ENCODE data around the gene RAP1GAP2. TPM values are rescaled to one million over a fixed set of nuclear protein-coding genes. Genes with fewer than 3 reads are reported as not detected.

Gene RAP1GAP2
- total RNA-seq, 2 donors from 2014 or later, result 3.6 to 6.0 TPM

DNA sequence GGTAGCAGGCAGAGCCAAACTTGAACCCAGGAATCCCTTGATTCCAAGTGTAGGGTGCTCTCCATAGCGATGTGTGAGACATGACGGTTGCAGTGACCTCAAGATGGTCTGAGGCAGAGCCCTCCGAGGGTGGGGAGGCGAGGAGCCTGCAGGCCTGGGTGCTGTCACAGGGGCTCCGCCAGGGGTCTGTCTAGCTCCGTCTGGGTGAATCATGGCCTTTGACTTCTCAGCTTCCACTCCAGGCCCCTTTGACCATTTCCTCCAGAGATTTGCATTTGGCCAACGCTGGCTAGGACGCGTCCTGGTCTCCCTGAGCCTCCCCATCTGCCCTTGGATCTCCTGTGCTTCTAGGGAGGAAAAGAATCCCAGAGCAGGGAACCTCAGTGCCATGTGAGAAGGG lies 104.6 kb downstream of the RAP1GAP2 start:
- intact Hi-C loops (cut with DNase I), result no loop called here
- no peak for DNase-seq (ENCODE audit: low spot score)

- DNase-seq (ENCODE audit: low spot score), result no peak
- intact Hi-C loops (cut with DNase I), result no loop called here
Measured at GRCh38 chr17:2901582-2901981, 105.3 kb downstream of the RAP1GAP2 start.

- no peak for DNase-seq (ENCODE audit: low spot score)
- intact Hi-C loops (cut with DNase I), result no loop called here
Measured at GRCh38 chr17:2902546-2902945, 106.3 kb downstream of the RAP1GAP2 start.

GRCh38 chr17:2903193-2903974 lies 107.1 kb downstream of the RAP1GAP2 start:
- DNase-seq (ENCODE audit: low spot score), result no peak
- intact Hi-C loops (cut with DNase I), result no loop called here

- no peak for DNase-seq (ENCODE audit: low spot score)
- intact Hi-C loops (cut with DNase I), result no loop called here
Measured at GRCh38 chr17:2904135-2904534, 107.9 kb downstream of the RAP1GAP2 start.

GRCh38 chr17:2905269-2905668 lies 109.0 kb downstream of the RAP1GAP2 start:
- no peak for DNase-seq (ENCODE audit: low spot score)
- intact Hi-C loops (cut with DNase I), result no loop called here

- intact Hi-C loops (cut with DNase I), result no loop called here
- no peak for DNase-seq (ENCODE audit: low spot score)
Measured at GRCh38 chr17:2905696-2906501, 109.7 kb downstream of the RAP1GAP2 start.

DNA sequence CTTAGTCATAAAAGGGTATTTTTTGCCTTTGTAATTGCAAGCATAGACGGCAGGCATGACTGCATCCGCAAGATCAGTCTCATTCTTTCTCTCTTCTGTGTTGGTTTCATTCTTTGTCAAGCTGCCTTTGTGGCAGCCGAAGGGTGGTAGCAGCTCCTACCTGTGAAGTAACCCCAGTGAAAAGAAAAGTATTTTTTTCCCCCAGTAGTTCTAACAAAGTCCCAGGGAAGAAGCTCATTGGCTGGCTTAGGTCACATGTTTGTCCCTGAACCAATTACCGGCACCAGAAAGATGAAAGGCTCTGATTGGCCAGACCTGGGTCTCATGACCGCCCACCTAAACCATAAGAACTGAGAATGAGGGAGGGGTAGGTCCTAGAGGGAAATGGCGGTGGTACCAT lies 110.7 kb downstream of the RAP1GAP2 start:
- no peak for DNase-seq (ENCODE audit: low spot score)
- intact Hi-C loops (cut with DNase I), result no loop called here

GRCh38 chr17:2909175-2909845 lies 113.1 kb downstream of the RAP1GAP2 start:
- intact Hi-C loops (cut with DNase I), result no loop called here
- DNase-seq (ENCODE audit: low spot score), result no peak

- DNase-seq (ENCODE audit: low spot score), result no peak
- intact Hi-C loops (cut with DNase I), result no loop called here
Measured at GRCh38 chr17:2909846-2910234, 113.6 kb downstream of the RAP1GAP2 start.

DNA sequence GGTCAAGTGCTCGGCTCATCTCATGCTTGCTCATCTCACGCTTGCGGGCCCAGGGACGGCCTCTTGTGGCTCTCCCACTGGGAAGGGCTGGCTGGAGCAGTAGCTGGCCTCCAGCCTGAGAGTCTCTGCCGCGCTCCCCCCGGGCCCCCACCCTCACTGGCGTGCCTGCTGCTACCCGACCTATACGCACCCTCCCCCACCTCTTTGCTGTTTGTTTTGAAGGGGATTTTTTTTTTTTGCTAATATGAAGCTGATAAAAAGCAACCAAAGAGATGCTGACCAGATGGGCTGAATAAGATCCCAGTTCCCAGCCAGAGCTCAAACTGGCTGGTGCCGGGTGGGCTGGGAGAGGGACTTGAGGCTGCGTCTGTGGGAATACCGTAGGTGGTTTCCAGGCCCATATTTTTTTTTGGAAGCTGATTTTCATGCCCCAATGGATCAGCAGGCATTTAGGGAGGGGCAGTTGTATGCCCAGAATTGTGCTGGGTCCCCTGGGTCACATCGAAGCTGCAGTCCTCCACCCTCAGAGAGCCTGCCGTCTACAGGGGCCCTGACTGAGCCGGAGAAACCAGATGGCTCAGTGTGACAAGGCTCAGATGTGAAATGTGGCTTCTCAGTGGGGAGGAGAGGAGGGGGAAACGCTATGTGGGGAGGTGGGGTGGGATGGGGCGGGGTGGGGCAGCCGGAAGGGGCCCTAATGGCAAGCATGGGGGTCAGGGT lies 115.0 kb downstream of the RAP1GAP2 start:
- intact Hi-C loops (cut with DNase I), result no loop called here
- no peak for DNase-seq (ENCODE audit: low spot score)

- intact Hi-C loops (cut with DNase I), result no loop called here
- no peak for DNase-seq (ENCODE audit: low spot score)
Measured at GRCh38 chr17:2911755-2912111, 115.5 kb downstream of the RAP1GAP2 start.

- intact Hi-C loops (cut with DNase I), result no loop called here
- no peak for DNase-seq (ENCODE audit: low spot score)
Measured at GRCh38 chr17:2912754-2913153, 116.5 kb downstream of the RAP1GAP2 start.

DNA sequence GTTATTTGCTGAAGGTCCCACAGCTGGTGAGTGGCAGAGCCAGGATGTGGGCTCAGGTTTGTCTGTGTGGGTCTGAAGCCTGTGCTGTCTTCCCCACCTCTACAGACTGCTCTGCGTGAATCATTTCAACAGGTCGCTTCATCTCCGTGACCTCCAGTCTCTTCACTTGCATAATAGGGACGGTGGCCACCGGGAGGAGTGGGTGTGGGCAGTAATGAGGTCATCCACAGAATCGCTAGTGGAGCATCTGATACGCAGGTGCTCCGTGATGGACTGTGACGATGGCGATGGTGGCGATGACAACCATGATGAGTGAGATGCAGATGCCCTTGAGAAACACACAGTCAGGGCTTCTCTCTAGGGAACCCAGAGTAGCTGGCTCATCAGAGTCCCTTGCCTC lies 120.2 kb downstream of the RAP1GAP2 start:
- intact Hi-C loops (cut with DNase I), result no loop called here

GRCh38 chr17:2921443-2921842 lies 125.2 kb downstream of the RAP1GAP2 start:
- intact Hi-C loops (cut with DNase I), result no loop called here
- DNase-seq (ENCODE audit: low spot score), result no peak

More for the DNA sequence above, 120.2 kb downstream of the RAP1GAP2 start:
- DNase-seq (ENCODE audit: low spot score), result no peak

GRCh38 chr17:2924211-2924610 lies 128.0 kb downstream of the RAP1GAP2 start:
- DNase-seq (ENCODE audit: low spot score), result no peak
- intact Hi-C loops (cut with DNase I), result no loop called here

- intact Hi-C loops (cut with DNase I), result no loop called here
- no peak for DNase-seq (ENCODE audit: low spot score)
Measured at GRCh38 chr17:2925011-2925410, 128.8 kb downstream of the RAP1GAP2 start.

GRCh38 chr17:2926019-2926650 lies 129.9 kb downstream of the RAP1GAP2 start:
- no peak for DNase-seq (ENCODE audit: low spot score)
- intact Hi-C loops (cut with DNase I), result no loop called here

DNA sequence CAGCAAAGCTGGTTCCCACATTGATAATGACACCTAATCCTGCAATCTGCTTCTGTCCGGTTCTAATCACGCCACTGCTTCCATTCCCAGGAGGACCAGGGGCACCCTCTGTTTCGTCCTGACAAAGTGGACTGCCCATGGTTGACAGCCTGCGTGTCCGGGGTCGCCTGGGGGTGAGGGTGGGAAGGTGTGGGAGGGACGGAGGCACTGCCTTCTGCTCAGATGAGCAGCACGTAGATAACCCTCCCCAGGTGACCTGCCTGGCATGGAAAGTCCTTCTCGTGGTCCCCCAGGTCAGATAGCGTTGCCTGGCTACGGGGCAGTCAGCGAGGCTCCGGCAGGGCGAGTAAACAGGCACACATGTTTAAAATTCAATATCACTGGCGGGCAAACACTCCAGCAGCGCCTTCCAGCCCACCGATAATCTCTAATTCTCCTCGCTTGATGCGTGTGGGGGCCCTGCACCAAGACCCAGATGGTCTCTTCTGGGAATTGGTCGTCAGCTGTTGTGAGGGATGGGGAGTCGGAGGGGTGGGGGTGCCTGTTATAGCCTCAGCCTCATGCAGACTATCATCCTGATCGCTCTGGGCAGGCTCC lies 132.2 kb downstream of the RAP1GAP2 start:
- intact Hi-C loops (cut with DNase I), result no loop called here
- no peak for DNase-seq (ENCODE audit: low spot score)
